Breast epithelium (tissue), 4 donors: ENCODE data around the gene ALDH7A1. TPM values are rescaled to one million over a fixed set of nuclear protein-coding genes. Genes with fewer than 3 reads are reported as not detected.

Experiments
- DNase-seq, 2 donors: peaks; one replicate each; pipeline ENCODE4 v3.0.0-alpha.2; 2019; ENCODE audit warnings: low spot score in 2 of 2
- H3K27ac ChIP-seq, 2 donors: fragments of 200-600 bp; sonication (generic) in 1 of 2; one replicate each; pipeline ENCODE4 v1.5.1; 2016 to 2019; ENCODE audit warnings: mild to moderate bottlenecking in 1 of 2
- H3K27me3 ChIP-seq, 2 donors: fragments of 200-600 bp; sonication (generic) in 1 of 2; one replicate each; pipeline versions ENCODE4 v1.5.1 to v1.6.0; 2017 to 2019; ENCODE audit warnings: control low read depth in 1 of 2, mild to moderate bottlenecking in 1 of 2
- H3K36me3 ChIP-seq: fragments of 200-600 bp; one replicate; pipeline ENCODE4 v1.5.1; 2019
- H3K4me1 ChIP-seq, 2 donors: fragments of 200-600 bp; sonication (generic); one replicate each; pipeline ENCODE4 v1.5.1; 2016 to 2019; ENCODE audit warnings: control low read depth in 1 of 2
- H3K4me3 ChIP-seq, 3 donors: fragments of 200-600 bp; sonication (generic); 1 replicate in 2 of 3; 2 replicates in 1 of 3; pipeline ENCODE4 v1.5.1; 2016 to 2019; ENCODE audit warnings: mild to moderate bottlenecking in 3 of 3, moderate library complexity in 2 of 3
- H3K9me3 ChIP-seq, 2 donors: fragments of 200-600 bp; sonication (generic) in 1 of 2; one replicate each; pipeline ENCODE4 v1.5.1; 2016 to 2019; ENCODE audit warnings: control low read depth in 1 of 2
- CTCF ChIP-seq, 3 donors: fragments of 450-650 bp; IDR thresholded peaks; one replicate each; pipeline ENCODE4 v1.5.1; 2016 to 2017; ENCODE audit warnings: antibody characterized with exemption in 3 of 3, mild to moderate bottlenecking in 3 of 3, moderate library complexity in 3 of 3
- POLR2A ChIP-seq: fragments of 450-650 bp; IDR thresholded peaks from one replicate; pipeline ENCODE4 v1.6.1; 2016; ENCODE audit warnings: antibody characterized with exemption, mild to moderate bottlenecking, moderate library complexity
- POLR2AphosphoS5 ChIP-seq, 3 donors: sonication (generic); formaldehyde crosslinking; IDR thresholded peaks; one replicate each; pipeline ENCODE4 v1.6.1; 2017; ENCODE audit warnings: antibody characterized with exemption in 3 of 3
- intact Hi-C: fragments of 100-400 bp; cut with DNase I; formaldehyde crosslinking; loops from one replicate; pipeline ENCODE4 v1.15.1; 2023; ENCODE audit warnings: low total_unique reads
- total RNA-seq, 3 donors: library from RNA; depleted of rRNA; stranded (reverse); fragments of >200 nt; gene quantifications; one replicate each; pipeline ENCODE4 v1.1.0, GENCODE V29; 2016

Gene ALDH7A1
- total RNA-seq, 3 donors from 2014 or later: 38.7 to 83.0 (median 45.2) TPM

GRCh38 chr5:126536874-126537273 is 58.1 kb downstream of the ALDH7A1 start:
- H3K9me3 ChIP-seq: no peaks in the 10 kb centered on the region
- H3K4me3 ChIP-seq: no peak overlapping the region
- peak overlapping the region; percentile 70 to 71 for H3K27ac ChIP-seq
- H3K36me3 ChIP-seq: no peaks in the 10 kb centered on the region
- no peaks in the 10 kb centered on the region for H3K27me3 ChIP-seq
- H3K4me1 ChIP-seq: no peaks in the 10 kb centered on the region
- intact Hi-C loops: loop anchor here (1.0 kb wide), 1 partner anchor 8 kb away; no protein-coding TSS in a partner anchor
- DNase-seq: no peak
- TF ChIP-seq POLR2AphosphoS5 (IDR thresholded peaks at IDR 0.05) (no peak), POLR2A (no peak), CTCF (IDR thresholded peaks at IDR 0.05) (peak in 2 of 3 donors; percentile 28 to 29)

GRCh38 chr5:126535856-126536545 is 59.0 kb downstream of the ALDH7A1 start:
- no peaks in the 10 kb centered on the region for H3K36me3 ChIP-seq
- H3K4me3 ChIP-seq: no peak overlapping the region
- TF ChIP-seq CTCF (IDR thresholded peaks at IDR 0.05): no peak
- no peak for TF ChIP-seq POLR2A
- no peak for TF ChIP-seq POLR2AphosphoS5 (IDR thresholded peaks at IDR 0.05)
- no peaks in the 10 kb centered on the region for H3K27me3 ChIP-seq
- H3K9me3 ChIP-seq: no peaks in the 10 kb centered on the region
- intact Hi-C loops: loop anchor here (1.0 kb wide), 1 partner anchor 9 kb away; no protein-coding TSS in a partner anchor
- H3K27ac ChIP-seq: peak overlapping the region; percentile 70 to 71
- no peaks in the 10 kb centered on the region for H3K4me1 ChIP-seq
- DNase-seq: no peak

DNA sequence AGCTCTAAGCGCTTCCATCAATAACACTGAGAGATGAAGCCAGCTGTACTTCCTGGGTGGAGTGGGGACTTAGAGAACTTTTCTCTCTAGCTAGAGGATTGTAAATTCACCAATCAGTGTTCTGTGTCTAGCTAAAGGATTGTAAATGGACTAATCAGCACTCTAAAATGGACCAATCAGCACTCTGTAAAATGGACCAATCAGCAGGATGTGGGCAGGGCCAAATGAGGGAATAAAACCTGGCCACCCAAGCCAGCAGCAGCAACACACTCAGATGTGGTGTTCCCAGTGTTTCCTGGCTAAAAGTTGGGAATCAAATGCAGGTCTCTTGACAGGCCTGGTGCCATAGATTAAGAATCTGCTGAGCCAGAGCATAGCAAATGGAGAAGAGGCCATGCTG is 60.5 kb downstream of the ALDH7A1 start:
- DNase-seq: no peak
- H3K27ac ChIP-seq: peak overlapping the region; percentile 51 to 71
- no peaks in the 10 kb centered on the region for H3K4me1 ChIP-seq
- H3K36me3 ChIP-seq: no peaks in the 10 kb centered on the region
- H3K4me3 ChIP-seq: no peak overlapping the region
- no peaks in the 10 kb centered on the region for H3K27me3 ChIP-seq
- intact Hi-C loops: no loop called here
- TF ChIP-seq POLR2AphosphoS5 (IDR thresholded peaks at IDR 0.05) (no peak), CTCF (IDR thresholded peaks at IDR 0.05) (no peak), POLR2A (no peak)
- H3K9me3 ChIP-seq: no peaks in the 10 kb centered on the region

DNA sequence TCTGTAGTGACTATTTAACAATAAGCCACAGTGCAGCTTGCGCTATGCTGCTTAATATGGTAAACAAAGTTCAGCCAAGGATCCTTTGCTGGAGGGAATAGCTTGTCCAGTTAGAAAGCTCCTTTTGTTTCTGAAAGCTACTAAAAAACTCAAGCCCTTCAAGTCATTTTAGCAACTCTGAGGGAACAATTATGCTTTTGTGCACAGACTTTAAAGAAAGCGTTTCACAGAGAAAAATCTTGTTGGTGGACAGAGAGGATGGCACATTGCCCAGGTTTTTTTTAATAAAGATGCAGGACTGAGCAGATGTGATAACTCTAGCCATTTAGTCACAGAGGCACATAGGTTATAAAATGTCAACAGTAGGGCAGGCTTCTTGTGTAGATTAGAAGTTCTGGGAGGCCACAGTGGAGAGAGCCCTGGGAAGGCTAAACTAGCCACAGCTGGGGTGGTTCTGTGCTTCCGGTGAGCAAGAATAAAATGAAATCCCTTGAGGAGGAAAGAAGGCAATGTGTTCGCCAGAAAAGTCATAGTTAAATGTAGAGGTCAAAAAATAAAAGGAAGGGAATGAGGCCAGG is 63.4 kb downstream of the ALDH7A1 start:
- TF ChIP-seq POLR2AphosphoS5 (IDR thresholded peaks at IDR 0.05) (peak in 1 of 3 donors; percentile 20), POLR2A (no peak)
- Histone ChIP-seq H3K27ac (peak overlapping the region; percentile 78 to 91), H3K4me1 (no peaks in the 10 kb centered on the region), H3K36me3 (no peaks in the 10 kb centered on the region), H3K4me3 (no peak overlapping the region), H3K9me3 (no peaks in the 10 kb centered on the region), H3K27me3 (no peaks in the 10 kb centered on the region)
- intact Hi-C loops: no loop called here
- peak in 1 of 2 donors; percentile 49 for DNase-seq

DNA sequence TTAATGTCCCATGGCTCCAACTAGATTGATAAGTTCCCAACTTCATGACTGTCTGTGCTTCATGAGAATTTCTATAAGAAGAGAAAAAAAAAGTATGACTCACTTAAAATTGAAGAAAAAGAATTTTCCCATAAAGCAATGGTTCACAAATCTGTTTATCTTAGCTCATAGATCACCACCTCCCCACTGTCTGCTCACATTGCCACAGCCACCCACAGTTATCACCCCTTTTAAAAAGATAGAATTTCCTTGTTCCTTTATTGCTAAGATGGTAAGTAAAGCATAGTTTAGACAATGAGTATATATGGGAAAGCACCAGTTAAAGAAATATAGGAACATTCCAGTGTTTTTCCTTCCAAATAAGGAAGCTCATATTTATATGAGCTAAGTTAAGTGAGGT is 67.1 kb downstream of the ALDH7A1 start:
- H3K4me1 ChIP-seq: peaks cover 0 to 6% of the 10 kb centered on the region in 2 donors
- intact Hi-C loops: no loop called here
- H3K27ac ChIP-seq: peak overlapping the region in 1 of 2 donors; percentile 32
- DNase-seq: no peak
- H3K9me3 ChIP-seq: no peaks in the 10 kb centered on the region
- H3K4me3 ChIP-seq: no peak overlapping the region
- H3K36me3 ChIP-seq: no peaks in the 10 kb centered on the region
- TF ChIP-seq POLR2A (no peak), POLR2AphosphoS5 (IDR thresholded peaks at IDR 0.05) (no peak), CTCF (IDR thresholded peaks at IDR 0.05) (no peak)
- no peaks in the 10 kb centered on the region for H3K27me3 ChIP-seq
